ENCODE results near the gene FCRLB.

- no peak for TF ChIP-seq CTCF (IDR thresholded peaks at IDR 0.05)
- TF ChIP-seq POLR2AphosphoS5 (IDR thresholded peaks at IDR 0.05), result no peak
Measured at GRCh38 chr1:161747801-161748200, 26.5 kb downstream of the FCRLB start.
